Measurements from ENCODE around the gene KRT38.
"Not testable (repeated sequence)": the region's sequence is repeated elsewhere in the genome, so short reads cannot be mapped to it uniquely, and the experiment has no call there.

The KRT38 gene

GRCh38 chr17:41406205-41406604 lies 34.6 kb downstream of the KRT38 start:
- DNase-seq (ENCODE audit: insufficient read length, low spot score) (no peak), FAIRE-seq (no peak)
- TF ChIP-seq POLR2A (IDR thresholded peaks at IDR 0.05; ENCODE audit: low read depth, low read length), result no peak

GRCh38 chr17:41404024-41404671 lies 36.6 kb downstream of the KRT38 start:
- FAIRE-seq (no peak), DNase-seq (ENCODE audit: insufficient read length, low spot score) (peak; percentile 74)
- TF ChIP-seq POLR2A (IDR thresholded peaks at IDR 0.05; ENCODE audit: low read depth, low read length), result no peak

- DNase-seq (ENCODE audit: insufficient read length, low spot score) (no peak), FAIRE-seq (no peak)
- no peak for TF ChIP-seq POLR2A (IDR thresholded peaks at IDR 0.05; ENCODE audit: low read depth, low read length)
Measured at GRCh38 chr17:41403404-41404023, 37.3 kb downstream of the KRT38 start.

GRCh38 chr17:41402161-41402560 lies 38.6 kb downstream of the KRT38 start:
- no peak for TF ChIP-seq POLR2A (IDR thresholded peaks at IDR 0.05; ENCODE audit: low read depth, low read length)
- FAIRE-seq (no peak), DNase-seq (ENCODE audit: insufficient read length, low spot score) (no peak)

- no peak for FAIRE-seq
- no peak for TF ChIP-seq POLR2A (IDR thresholded peaks at IDR 0.05; ENCODE audit: low read depth, low read length)
- no peak for DNase-seq (ENCODE audit: insufficient read length, low spot score)
Measured at GRCh38 chr17:41396996-41397660, 43.7 kb downstream of the KRT38 start, which contains the start of gene KRT31. KRT31 (minus strand) TSS chr17:41397608; CDS start chr17:41397539, 69 bp downstream.

- DNase-seq (ENCODE audit: insufficient read length, low spot score) (no peak), FAIRE-seq (no peak)
- no peak for TF ChIP-seq POLR2A (IDR thresholded peaks at IDR 0.05; ENCODE audit: low read depth, low read length)
Measured at GRCh38 chr17:41396340-41396739, 44.4 kb downstream of the KRT38 start.

- no peak for FAIRE-seq
- no peak for TF ChIP-seq POLR2A (IDR thresholded peaks at IDR 0.05; ENCODE audit: low read depth, low read length)
Measured at GRCh38 chr17:41395611-41396010, 45.2 kb downstream of the KRT38 start.

GRCh38 chr17:41395044-41395443 lies 45.7 kb downstream of the KRT38 start:
- FAIRE-seq; DNase-seq (ENCODE audit: insufficient read length, low spot score): not testable (repeated sequence)

More at GRCh38 chr17:41395611-41396010, 45.2 kb downstream of the KRT38 start:
- no peak for DNase-seq (ENCODE audit: insufficient read length, low spot score)

GRCh38 chr17:41394254-41394996 lies 46.4 kb downstream of the KRT38 start:
- FAIRE-seq (no peak), DNase-seq (ENCODE audit: insufficient read length, low spot score) (no peak)
- TF ChIP-seq POLR2A (IDR thresholded peaks at IDR 0.05; ENCODE audit: low read depth, low read length), result no peak

GRCh38 chr17:41393826-41394225 lies 47.0 kb downstream of the KRT38 start:
- no peak for TF ChIP-seq POLR2A (IDR thresholded peaks at IDR 0.05; ENCODE audit: low read depth, low read length)
- FAIRE-seq, result no peak
- DNase-seq (ENCODE audit: insufficient read length, low spot score), result no peak

GRCh38 chr17:41393294-41393693 lies 47.5 kb downstream of the KRT38 start:
- no peak for TF ChIP-seq POLR2A (IDR thresholded peaks at IDR 0.05; ENCODE audit: low read depth, low read length)
- FAIRE-seq, result no peak
- DNase-seq (ENCODE audit: insufficient read length, low spot score), result no peak

- DNase-seq (ENCODE audit: insufficient read length, low spot score) (no peak), FAIRE-seq (no peak)
- no peak for TF ChIP-seq POLR2A (IDR thresholded peaks at IDR 0.05; ENCODE audit: low read depth, low read length)
Measured at GRCh38 chr17:41392278-41392677, 48.5 kb downstream of the KRT38 start.

GRCh38 chr17:41391535-41391934 lies 49.2 kb downstream of the KRT38 start:
- no peak for TF ChIP-seq POLR2A (IDR thresholded peaks at IDR 0.05; ENCODE audit: low read depth, low read length)
- DNase-seq (ENCODE audit: insufficient read length, low spot score) (no peak), FAIRE-seq (no peak)

GRCh38 chr17:41390411-41390938 lies 50.3 kb downstream of the KRT38 start:
- no peak for FAIRE-seq
- DNase-seq (ENCODE audit: insufficient read length, low spot score), result no peak
- TF ChIP-seq POLR2A (IDR thresholded peaks at IDR 0.05; ENCODE audit: low read depth, low read length), result no peak

Measured in H54 (cell line).